Gastroesophageal sphincter (tissue), 4 donors: ENCODE measurements around the gene HS3ST3A1. TPM values are rescaled to one million over a fixed set of nuclear protein-coding genes. Genes with fewer than 3 reads are reported as not detected.

Experiments used
- ATAC-seq: fragments of 150-250 bp; one replicate; pipeline ENCODE4 v1.9.1; 2016; ENCODE audit warnings: mild to moderate bottlenecking, moderate library complexity
- H3K27ac ChIP-seq, 4 donors: fragments of 200-600 bp; sonication (generic) in 3 of 4; 1 replicate in 3 of 4; 2 replicates in 1 of 4; pipeline ENCODE4 v1.5.1; 2016 to 2019
- H3K27me3 ChIP-seq: fragments of 200-600 bp; sonication (generic); one replicate; pipeline ENCODE4 v1.5.1; 2019
- H3K36me3 ChIP-seq, 2 donors: fragments of 200-600 bp; sonication (generic); one replicate each; pipeline ENCODE4 v1.5.1; 2019; ENCODE audit warnings: control low read depth in 1 of 2
- H3K4me1 ChIP-seq, 3 donors: fragments of 200-600 bp; sonication (generic); 1 replicate in 2 of 3; 2 replicates in 1 of 3; pipeline ENCODE4 v1.5.1; 2016 to 2019; ENCODE audit warnings: control low read depth in 2 of 3
- H3K4me3 ChIP-seq, 2 donors: fragments of 200-600 bp; sonication (generic); one replicate each; pipeline ENCODE4 v1.5.1; 2019; ENCODE audit warnings: mild to moderate bottlenecking in 1 of 2, moderate library complexity in 1 of 2
- H3K9me3 ChIP-seq, 3 donors: fragments of 200-600 bp; sonication (generic); one replicate each; pipeline ENCODE4 v1.5.1; 2017 to 2019; ENCODE audit warnings: control low read depth in 2 of 3
- CTCF ChIP-seq, 4 experiments: fragments of 200-600 bp in 2 of 4; fragments of 450-650 bp in 2 of 4; sonication (generic) in 1 of 4; IDR thresholded peaks; one replicate each; pipeline ENCODE4 v1.5.1; 2017 to 2019; ENCODE audit warnings: antibody characterized with exemption in 4 of 4, mild to moderate bottlenecking in 2 of 4, moderate library complexity in 2 of 4
- EP300 ChIP-seq: sonication (generic); formaldehyde crosslinking; IDR thresholded peaks from one replicate; pipeline ENCODE4 v1.6.1; 2017; ENCODE audit warnings: antibody characterized with exemption, mild to moderate bottlenecking
- POLR2A ChIP-seq, 2 donors: fragments of 450-650 bp; IDR thresholded peaks; one replicate each; pipeline ENCODE4 v1.6.1; 2017; ENCODE audit warnings: antibody characterized with exemption in 2 of 2, mild to moderate bottlenecking in 2 of 2, moderate library complexity in 1 of 2
- POLR2AphosphoS5 ChIP-seq: sonication (generic); formaldehyde crosslinking; IDR thresholded peaks from one replicate; pipeline ENCODE4 v1.6.1; 2017; ENCODE audit warnings: antibody characterized with exemption
- WGBS, 2 donors: methylation state at CpG; one replicate each; pipeline ENCODE4 v1.1.5; 2018; ENCODE audit warnings: low coverage in 1 of 2; 5-methylcytosine and 5-hydroxymethylcytosine counted together
- total RNA-seq, 4 donors: library from RNA; depleted of rRNA; stranded (reverse); fragments of >200 nt; gene quantifications; one replicate each; pipeline ENCODE4 v1.1.0, GENCODE V29; 2016

The HS3ST3A1 gene
- total RNA-seq, 4 donors from 2014 or later, result 5.9 to 10.9 (median 8.9) TPM

GRCh38 chr17:13599168-13599577, 2.6 kb downstream of the HS3ST3A1 start:
- 50 to 78% methylated on average over 1 of the region's 1 CpG for WGBS, 2 donors
- TF ChIP-seq POLR2AphosphoS5 (no peak), CTCF (IDR thresholded peaks at IDR 0.05) (no peak), EP300 (no peak), POLR2A (IDR thresholded peaks at IDR 0.05) (no peak)
- no peak for ATAC-seq
- H3K4me1 ChIP-seq, result peaks cover 0 to 38% (median 8%) of the 10 kb centered on the region in 3 donors
- peaks cover 68% of the 10 kb centered on the region for H3K27me3 ChIP-seq
- H3K36me3 ChIP-seq, result no peaks in the 10 kb centered on the region
- H3K27ac ChIP-seq, result peak overlapping the region in 1 of 4 donors; percentile 83
- peak overlapping the region in 1 of 2 donors; percentile 4 for H3K4me3 ChIP-seq
- H3K9me3 ChIP-seq, result no peaks in the 10 kb centered on the region

DNA sequence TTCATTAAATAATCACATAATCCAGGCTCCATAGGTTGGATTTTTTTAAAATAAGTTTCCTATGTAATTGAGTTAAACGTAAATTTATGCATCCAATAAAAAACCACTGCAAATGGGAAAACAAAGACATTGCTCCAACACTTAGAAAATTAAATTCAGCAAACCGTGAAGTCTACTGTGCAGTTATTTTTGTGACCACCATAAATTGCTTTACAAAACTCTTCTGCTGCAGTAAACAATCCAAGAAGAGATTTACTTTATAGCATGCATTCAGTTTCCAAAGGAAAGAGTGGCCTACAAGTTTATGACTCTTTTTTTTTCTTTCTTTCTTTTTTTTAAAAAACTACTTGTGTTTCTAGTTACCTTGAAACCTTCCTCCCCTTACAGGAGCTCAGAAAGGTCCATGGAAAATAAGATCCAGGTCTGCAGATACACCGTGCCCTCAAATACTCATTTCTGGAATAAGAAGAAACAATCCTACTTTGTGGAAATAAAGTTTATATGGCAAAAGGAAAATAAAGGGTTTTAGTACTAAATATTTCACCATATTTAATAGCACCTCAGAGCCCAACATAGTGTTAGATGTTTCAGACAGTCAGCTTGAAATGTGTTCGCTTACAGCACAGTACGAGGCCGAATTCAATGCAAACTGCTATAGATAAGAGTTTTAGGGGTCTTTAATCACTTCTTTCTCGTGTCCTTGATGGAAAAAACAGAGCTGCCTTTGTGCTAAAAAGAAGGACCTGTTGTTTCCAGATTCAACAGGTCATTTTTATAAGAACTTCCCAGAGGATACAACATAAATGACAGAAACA, 3.2 kb downstream of the HS3ST3A1 start:
- peaks cover 0 to 39% (median 8%) of the 10 kb centered on the region in 3 donors for H3K4me1 ChIP-seq
- peak overlapping the region in 1 of 2 donors; percentile 4 for H3K4me3 ChIP-seq
- 60 to 69% methylated on average over 6 of the region's 7 CpGs for WGBS, 2 donors
- no peak for ATAC-seq
- no peak for TF ChIP-seq POLR2A (IDR thresholded peaks at IDR 0.05)
- no peaks in the 10 kb centered on the region for H3K9me3 ChIP-seq
- H3K27me3 ChIP-seq, result peaks cover 63% of the 10 kb centered on the region
- H3K27ac ChIP-seq, result peak overlapping the region in 1 of 4 donors; percentile 83
- H3K36me3 ChIP-seq, result no peaks in the 10 kb centered on the region

DNA sequence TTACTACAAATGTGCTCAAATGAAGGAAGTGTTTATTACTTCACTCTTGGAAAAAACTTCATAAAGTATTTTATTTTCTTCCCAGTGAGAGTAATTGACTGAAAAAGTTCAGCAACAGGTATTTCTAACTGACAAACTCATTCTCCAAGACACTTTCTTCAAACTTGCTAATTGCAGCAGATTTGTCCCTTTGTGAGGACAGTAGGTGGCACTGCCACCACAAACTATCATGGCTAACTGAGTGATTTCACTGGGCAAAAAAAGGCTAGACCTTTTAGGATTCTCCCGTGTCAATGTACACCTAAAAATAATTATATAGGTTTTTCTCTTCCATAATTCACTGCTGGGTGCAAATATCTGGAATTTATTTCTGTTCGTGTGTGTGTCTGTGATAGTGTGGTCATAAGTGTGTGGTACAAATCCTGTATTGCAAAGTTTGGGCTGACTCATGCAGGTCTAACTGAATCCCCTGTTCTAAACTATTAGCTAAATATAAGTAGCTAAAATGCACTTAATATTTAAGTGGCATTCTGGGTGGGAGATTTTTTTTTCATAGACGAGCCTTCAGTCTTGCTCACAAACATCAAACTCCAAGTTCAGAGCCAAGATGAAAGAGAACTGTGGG, 3.9 kb downstream of the HS3ST3A1 start:
- TF ChIP-seq EP300 (no peak), CTCF (IDR thresholded peaks at IDR 0.05) (peak in 3 of 4 experiments; percentile 41 to 61 (median 47))
- 24 to 26% methylated on average over 3 of the region's 3 CpGs for WGBS, 2 donors
- peaks cover 56% of the 10 kb centered on the region for H3K27me3 ChIP-seq

GRCh38 chr17:13596241-13596923, 5.3 kb downstream of the HS3ST3A1 start:
- Histone ChIP-seq H3K27ac (peak overlapping the region in 1 of 4 donors; percentile 30), H3K36me3 (no peaks in the 10 kb centered on the region), H3K27me3 (peaks cover 42% of the 10 kb centered on the region), H3K4me3 (no peak overlapping the region), H3K4me1 (peaks cover 0 to 23% (median 2%) of the 10 kb centered on the region in 3 donors), H3K9me3 (no peaks in the 10 kb centered on the region)
- 75 to 76% methylated on average over 4 to 10 of the region's 13 CpGs for WGBS, 2 donors
- TF ChIP-seq CTCF (IDR thresholded peaks at IDR 0.05) (no peak), EP300 (no peak), POLR2A (IDR thresholded peaks at IDR 0.05) (no peak), POLR2AphosphoS5 (no peak)
- ATAC-seq, result no peak

More for the DNA sequence above, 3.9 kb downstream of the HS3ST3A1 start:
- no peak overlapping the region for H3K27ac ChIP-seq
- H3K36me3 ChIP-seq, result no peaks in the 10 kb centered on the region
- no peak for ATAC-seq
- peaks cover 0 to 37% (median 8%) of the 10 kb centered on the region in 3 donors for H3K4me1 ChIP-seq
- H3K9me3 ChIP-seq, result no peaks in the 10 kb centered on the region
- no peak overlapping the region for H3K4me3 ChIP-seq

GRCh38 chr17:13595599-13595899, 6.2 kb downstream of the HS3ST3A1 start:
- Histone ChIP-seq H3K36me3 (no peaks in the 10 kb centered on the region), H3K27ac (peak overlapping the region in 2 of 4 donors; percentile 30 to 32), H3K4me1 (peaks cover 0 to 14% (median 1%) of the 10 kb centered on the region in 3 donors), H3K9me3 (no peaks in the 10 kb centered on the region), H3K4me3 (no peak overlapping the region), H3K27me3 (peaks cover 33% of the 10 kb centered on the region)
- TF ChIP-seq EP300 (no peak), POLR2A (IDR thresholded peaks at IDR 0.05) (no peak), CTCF (IDR thresholded peaks at IDR 0.05) (no peak), POLR2AphosphoS5 (no peak)
- ATAC-seq, result no peak
- WGBS, 2 donors, result 52 to 61% methylated on average over 6 of the region's 6 CpGs
